ENCODE measurements around the gene STRADB.
"Not testable (repeated sequence)": the region's sequence is repeated elsewhere in the genome, so short reads cannot be mapped to it uniquely, and the experiment has no call there.

Gene STRADB, protein sequence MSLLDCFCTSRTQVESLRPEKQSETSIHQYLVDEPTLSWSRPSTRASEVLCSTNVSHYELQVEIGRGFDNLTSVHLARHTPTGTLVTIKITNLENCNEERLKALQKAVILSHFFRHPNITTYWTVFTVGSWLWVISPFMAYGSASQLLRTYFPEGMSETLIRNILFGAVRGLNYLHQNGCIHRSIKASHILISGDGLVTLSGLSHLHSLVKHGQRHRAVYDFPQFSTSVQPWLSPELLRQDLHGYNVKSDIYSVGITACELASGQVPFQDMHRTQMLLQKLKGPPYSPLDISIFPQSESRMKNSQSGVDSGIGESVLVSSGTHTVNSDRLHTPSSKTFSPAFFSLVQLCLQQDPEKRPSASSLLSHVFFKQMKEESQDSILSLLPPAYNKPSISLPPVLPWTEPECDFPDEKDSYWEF

DNA sequence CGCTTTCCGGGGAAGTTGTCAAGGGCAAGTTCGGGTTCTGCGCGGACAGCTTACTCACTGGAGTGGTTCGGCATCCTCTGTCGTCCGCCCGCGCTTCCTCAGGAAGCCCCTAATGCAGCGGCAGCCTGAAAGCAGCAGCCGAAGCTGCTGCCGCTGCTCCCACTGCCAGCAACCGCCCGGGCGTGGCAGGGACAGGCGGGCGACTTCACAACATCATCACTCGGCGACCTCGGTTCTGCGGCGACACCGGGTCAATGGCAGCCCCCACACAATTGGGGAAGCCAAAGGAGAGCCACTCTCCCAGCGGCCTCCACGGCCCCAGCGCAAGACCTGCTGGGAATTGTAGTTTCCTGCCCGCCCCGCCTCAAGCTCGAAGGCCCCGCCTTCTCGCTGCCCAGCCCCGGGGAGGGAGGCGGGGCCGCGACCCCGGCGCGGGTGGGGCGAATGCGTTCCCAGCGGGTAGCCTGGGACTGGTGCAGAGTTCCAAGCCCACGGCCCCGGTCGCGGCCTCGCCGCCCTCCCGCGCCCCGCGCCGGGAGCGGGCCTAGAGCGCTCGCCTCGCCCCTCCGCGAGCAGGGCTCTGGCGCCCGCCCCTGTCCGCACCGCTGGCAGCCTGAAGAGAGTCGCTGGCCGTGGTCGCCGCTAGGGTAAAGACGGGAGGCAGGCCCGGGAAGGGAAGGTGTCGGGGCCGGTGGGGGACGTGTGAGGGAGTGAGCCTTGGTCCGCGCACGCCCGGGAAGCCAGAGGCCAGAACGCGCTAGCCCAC, at the start of gene STRADB, which contains the start of gene TRAK2:
Gene STRADB (plus strand): TSS at position 449 of the 766 bp plus-strand sequence. CDS start 3,101 bp downstream, outside the sequence.
Gene TRAK2 (minus strand): TSS at position 167 of the 766 bp plus-strand sequence. CDS start 30,951 bp downstream, outside the sequence.
- DNase-seq (ENCODE audit: low read depth in 3 of 3) = peak; percentile 92 to 95 (median 93)

DNA sequence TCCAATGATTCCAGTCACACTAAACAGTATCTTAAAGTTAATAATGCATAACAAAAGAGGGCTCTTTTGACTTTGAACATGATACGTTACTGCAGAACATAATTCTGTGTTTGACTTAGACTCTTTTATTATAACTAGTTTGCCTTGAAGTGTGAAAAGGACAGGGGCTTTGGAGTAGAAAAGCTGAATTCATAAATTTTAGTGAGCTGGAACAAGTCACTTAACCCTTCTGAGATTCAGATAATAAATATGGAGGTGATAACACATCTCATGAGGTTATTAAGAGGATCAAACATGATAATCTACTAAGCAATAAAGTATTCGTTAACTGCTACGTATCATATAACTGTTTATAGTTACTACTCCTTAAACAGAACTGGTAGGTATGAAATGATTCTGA, 49.7 kb upstream of the STRADB start:
- no peak for DNase-seq (ENCODE audit: low read depth in 3 of 3)

DNA sequence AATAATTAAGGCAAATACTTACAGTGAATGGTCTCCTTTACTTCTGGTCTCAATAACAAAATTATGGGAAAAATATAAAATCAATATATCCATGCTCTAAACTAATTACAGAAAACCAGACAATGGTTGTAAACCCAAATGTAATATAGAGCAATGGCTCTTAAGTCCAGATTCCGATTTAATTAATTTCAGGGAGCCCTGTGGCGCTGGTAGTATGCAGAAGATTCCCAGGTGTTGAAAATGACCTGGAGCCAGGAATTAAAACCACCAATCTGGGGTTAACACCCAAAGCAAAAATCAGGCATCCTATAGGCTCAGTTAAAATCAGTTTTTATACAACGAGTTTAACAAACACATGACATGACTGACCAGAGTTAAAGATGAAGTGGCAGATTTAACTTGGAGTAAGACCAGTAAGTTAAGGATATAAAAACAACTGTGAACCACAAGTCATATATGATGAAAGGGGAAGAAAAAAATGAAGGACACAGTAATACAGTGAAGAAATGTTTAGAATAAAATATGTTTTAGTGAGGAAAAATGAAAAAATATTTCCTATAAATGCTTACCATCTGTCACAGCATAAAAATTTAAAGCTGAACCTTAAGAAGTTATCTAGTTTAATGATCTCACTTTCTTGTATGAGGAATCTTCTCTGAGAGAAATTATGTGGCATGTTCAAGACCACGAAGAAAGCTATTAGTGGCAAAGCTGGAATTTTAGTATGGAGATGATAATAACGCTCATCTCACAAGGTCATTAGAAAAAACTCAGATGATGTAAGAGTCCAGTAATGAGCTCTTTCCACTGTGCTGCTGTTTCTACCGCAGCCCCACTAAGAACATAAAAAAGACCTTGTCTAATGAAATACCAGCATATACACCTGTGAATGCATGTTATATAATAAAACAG, 48.6 kb upstream of the STRADB start:
- no peak for DNase-seq (ENCODE audit: low read depth in 3 of 3)

DNA sequence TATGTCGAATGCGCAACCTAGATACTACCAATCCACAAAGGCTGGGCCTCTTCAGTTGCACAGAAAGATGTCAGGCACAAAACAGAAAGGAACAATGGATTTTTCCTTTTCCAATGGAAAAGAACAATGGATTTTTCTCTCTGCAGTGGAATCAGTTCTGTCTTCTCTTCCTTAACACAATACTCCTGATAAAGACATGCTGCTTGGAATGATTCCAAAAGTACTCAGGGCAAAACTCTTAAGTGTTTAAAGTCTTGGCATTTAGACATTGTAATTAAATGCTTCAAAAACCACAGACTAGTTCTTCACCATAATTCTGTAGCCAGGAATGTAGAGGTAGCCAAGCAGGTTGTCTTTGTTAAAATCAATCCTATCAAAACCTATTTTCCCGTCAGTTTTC, 47.7 kb upstream of the STRADB start:
- DNase-seq (ENCODE audit: low read depth in 3 of 3) = no peak

DNA sequence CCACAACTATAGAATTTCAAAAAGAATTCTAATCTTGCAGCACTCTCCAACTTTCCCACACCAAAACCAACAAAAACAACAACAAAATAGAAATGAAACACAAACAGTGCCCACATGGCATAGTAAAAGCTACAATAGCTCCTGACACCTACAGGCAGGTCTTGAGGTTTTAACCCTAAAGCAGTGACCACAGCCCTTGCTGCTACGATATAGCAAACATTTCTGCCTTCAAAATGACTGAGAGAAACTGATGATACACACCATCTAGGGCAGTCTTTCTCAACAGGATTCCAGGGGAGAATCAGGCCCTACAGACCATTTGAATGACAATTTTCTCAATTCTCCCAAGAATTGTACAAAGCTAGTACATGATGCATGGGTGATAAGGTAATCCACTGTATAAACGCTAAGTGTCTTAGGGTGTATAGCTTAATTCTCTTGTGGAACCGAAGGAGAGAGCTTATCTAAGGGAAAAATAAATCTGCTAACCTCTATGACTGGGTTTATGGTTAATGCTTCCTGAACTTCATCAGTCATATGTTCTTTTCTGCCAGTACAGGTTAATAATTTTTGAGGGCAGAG, 46.8 kb upstream of the STRADB start:
- DNase-seq (ENCODE audit: low read depth in 3 of 3) = no peak

DNA sequence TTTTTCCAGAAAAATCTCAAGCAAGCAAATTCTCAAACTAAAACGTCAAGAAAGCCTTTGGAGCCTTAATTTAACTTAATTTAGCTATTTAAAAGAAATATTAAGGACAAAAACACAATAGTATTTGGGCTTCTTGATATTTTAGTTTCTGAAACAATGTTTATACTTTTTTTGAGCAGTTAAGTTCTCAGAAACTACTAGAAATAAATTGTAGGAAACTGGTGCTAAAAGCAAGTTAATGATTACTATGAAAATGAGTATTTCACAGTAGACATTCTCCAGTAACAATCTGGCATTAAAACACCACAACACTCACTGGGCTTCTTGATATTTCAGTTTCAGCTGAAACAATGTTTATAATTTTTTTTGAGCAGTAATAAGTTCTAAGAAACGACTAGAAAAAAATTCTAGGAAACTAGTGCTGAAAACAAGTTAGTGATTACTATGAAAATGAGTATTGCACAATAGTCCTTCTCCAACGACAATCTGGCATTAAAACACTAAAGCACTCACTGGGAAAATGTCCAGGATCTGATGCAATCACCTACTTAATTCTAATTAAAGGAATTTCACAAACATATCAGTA, 45.4 kb upstream of the STRADB start:
- no peak for DNase-seq (ENCODE audit: low read depth in 3 of 3)

DNA sequence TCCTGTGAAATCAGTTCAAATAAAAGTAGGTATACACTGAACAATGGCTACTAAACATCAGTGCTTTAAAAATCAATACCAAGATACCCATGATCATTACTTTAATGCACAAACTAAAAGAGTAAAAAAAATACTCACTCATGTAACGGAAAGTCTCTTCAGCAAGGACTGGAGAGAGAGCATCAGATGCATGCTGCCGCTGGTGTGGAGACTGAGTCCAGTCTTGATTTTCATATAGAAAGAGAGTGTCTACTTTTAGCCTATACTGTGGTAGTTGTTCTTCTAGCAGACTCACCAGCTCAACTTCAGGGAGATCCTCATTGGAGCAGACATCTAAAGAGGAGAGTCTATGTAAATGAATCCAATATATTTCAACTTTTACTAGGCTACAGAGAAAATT, 44.3 kb upstream of the STRADB start:
- DNase-seq (ENCODE audit: low read depth in 3 of 3) = no peak

DNA sequence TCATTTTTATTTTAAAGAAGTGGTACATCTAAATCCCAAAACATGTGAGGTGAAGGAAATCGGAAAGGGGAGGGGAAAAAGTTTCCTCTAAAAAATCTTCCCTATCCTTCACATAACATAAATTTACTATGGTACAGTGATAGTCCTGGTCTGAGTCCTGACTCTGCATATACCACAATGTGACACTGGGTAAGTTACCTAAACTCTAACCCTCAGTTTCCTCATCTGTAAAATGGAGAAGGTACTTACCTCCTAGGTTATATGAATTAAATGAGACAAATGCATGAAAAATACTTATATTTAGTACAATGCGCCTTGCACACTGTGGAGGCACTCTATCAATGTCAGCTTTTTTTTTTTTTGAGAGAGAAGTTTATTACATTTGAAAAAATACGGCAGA, 42.6 kb upstream of the STRADB start:
- DNase-seq (ENCODE audit: low read depth in 3 of 3) = no peak

DNA sequence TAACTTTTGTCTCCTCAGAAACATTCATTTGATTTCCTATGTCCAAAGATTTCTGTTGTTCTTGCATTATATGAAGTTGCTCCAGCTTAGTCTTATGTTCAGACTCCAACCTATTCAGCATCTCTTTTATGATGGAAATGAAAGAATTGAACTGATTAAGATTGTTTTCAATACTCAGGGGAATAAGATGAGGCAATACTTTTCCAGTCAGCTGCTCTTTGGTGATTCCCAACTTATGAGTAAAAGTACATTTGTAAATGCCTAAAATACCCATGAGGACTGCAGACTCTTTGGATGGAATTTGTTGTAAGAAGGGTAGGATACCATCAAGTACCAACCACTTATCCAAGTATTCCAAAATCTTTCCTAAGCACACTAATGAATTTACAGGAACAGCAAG, 40.1 kb upstream of the STRADB start:
- DNase-seq (ENCODE audit: low read depth in 3 of 3) = no peak

DNA sequence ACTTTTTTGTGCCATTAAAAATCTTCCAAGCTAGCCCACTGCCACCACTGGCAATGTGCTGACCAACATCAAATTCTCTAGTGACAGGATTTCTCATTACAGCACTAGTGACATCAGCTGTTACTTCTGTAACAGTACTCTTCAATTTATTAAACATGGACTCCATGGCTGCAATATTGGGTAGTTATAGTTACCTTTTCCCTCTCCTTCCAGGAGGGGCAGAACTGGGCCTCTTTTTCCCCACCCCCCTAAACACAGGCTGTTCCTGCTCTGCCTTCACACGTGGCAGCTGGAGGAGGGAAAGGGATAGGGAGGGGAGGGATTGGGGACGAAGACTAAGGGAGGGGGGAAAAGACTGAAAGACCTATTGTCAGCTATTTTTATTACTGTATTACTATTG, 38.4 kb upstream of the STRADB start:
- DNase-seq (ENCODE audit: low read depth in 3 of 3) = no peak

DNA sequence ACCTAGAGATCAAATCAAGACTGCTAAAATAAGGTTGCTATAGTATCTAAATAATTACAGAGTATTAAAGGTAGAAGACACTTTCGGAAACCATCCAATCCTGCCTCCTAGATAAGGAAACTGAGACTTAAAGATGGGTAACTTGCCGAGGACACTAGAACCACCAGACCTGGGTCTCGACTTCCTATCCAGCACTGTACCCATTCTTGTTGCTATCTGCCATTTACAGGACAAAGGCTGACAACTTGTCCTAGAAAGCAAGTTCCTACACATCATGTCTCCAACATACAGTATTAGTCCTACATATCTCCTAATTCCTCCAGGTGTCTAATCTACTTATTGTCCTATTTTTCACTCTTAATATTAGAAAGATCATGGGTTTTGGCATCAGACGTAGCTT, 38.0 kb upstream of the STRADB start:
- no peak for DNase-seq (ENCODE audit: low read depth in 3 of 3)

DNA sequence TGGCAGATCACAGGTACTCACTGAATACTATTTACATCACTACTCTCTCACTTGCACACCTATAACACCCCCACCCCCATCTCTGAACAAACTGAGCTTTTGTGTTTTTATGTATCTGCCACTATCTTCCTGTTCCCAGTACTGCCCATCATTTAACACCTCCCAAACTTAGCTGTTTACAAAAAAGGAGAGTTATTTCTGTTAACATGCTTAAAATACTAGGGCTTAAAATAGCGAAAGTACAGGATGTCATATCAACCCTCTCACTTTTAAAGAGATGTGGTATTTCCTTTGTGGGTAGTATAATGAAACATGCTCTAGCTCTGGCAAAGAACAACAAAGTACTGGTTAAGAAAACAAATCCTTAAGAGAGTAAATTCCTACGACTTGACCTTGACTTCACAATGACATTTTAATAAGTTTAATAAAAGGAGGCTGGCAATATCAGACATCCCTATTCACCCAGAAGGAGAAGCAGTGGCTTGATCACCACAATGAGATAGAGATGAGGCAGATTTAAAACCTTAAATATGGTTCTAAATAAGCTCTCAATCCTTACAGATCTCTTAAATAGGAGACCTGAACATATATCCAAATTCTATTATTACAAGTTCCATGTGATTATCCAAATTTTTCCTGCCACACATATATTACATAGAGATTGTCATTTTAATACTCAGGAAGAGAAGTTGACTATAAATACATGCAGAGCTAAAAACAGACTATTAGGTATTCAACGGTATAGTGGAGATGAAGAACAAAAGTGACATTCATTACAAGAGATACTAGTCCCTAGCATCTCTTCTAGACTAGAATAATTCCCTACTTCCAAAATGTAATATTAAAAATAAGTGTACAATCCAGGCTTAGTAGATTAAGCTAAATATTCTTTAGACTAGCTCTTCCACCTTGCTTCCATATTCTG, 37.2 kb upstream of the STRADB start:
- DNase-seq (ENCODE audit: low read depth in 3 of 3) = no peak

DNA sequence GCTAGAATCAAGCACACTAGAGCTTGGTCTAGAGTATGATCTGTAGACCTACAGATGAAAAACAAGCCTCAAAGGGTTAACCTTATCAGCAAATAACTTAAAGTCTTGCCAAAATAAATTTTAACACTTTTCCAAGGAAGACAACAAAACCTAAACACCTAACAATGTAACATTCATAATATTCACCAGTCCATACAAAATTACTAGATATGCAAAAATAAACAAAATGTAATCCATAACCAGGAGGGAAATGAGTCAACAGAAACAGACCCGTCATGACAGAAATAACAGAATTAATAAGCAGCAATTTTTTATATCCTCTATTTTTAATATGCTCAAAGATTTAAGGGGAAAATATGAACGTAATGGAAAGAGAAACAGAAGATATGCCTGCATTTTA, 36.4 kb upstream of the STRADB start:
- no peak for DNase-seq (ENCODE audit: low read depth in 3 of 3)

DNA sequence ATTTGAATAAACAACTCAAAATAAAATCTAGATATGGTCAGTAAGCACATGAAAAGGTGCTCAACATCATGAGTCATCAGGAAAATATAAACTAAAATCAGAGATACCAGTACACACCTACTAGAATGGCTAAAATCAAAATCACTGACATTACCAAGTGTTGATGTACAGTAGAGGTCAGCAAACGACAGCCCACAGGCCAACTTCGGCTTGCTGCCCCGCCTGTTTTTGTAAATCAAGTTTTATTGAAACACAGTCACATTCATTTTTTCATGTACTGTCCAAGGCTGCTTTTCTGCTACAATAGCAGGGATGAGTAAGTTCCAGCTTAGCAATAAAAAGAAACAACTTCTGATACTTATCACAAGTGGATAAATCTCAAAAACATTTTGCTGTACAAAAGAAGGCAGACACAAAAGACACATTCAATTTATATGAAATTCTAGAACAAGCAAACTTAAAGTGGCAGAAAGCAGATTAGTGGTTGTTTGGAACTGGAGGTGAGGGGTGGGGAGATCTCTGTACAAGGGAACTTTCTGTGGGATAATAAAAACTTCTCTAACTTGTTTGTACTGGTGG, 32.4 kb upstream of the STRADB start:
- DNase-seq (ENCODE audit: low read depth in 3 of 3) = no peak

DNA sequence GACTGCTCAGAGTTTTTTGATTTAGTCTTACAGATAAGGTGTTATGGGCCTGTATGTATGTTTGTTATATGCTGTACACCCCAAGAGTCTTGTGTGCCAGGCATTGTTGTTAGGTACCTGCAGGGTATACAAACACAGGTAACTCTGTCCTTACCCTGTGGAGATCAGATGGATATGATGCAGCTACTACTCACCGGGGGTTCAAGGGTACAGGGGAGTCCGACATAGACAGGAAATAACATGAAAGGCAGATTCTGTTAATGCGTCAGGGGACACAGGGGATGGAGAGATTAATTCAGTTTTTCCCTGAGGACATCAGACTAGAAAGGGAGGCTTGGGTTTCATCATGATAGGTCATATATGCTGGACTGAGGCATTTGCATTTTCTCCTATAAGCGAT, 31.6 kb upstream of the STRADB start:
- no peak for DNase-seq (ENCODE audit: low read depth in 3 of 3)

DNA sequence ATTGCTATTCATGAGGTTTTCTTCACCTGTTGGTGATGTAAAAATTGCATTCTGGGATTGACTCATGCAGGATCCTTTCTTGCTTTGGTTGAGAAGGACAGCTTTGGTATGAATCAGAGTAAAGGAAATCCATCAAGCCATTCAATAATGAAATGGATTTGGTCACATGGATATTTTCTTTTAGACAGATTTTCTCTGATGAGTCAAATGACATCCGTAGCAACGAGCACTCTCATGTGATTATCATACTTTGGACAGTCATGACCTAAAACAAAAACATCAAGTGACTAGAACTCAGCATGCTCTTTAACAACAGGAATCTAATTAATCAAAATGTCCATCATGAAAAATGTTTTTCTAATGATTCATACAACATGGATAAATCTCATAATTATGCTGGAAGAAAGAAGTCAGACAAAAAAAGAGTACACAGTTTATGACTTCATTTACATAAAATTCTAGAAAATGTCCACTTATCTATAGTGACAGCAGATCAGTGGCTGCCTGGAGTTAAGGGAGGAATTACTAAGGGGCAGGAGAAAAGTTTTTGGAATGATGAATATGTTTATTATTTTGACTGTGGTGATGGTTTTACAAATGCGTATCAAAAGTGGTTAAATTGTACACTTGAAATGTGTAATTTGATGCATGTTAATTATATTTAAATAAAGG, 31.0 kb upstream of the STRADB start:
- no peak for DNase-seq (ENCODE audit: low read depth in 3 of 3)

DNA sequence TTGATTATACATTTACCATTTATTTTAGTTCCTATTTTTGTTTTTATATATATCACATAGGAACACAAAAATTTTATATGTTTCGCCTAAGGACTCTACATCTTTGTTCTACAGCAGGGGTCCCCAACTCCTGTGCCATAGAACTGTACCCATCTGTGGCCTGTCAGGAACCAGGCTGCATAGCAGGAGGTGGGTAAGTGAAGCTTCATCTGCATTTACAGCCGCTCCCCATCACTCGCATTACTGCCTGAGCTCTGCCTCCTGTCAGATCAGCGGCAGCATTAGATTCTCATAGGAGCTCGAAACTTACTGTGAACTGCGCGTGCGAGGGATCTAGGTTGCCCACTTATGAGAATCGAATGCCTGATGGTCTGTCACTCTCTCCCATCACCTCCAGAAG, 25.6 kb upstream of the STRADB start:
- no peak for DNase-seq (ENCODE audit: low read depth in 3 of 3)

DNA sequence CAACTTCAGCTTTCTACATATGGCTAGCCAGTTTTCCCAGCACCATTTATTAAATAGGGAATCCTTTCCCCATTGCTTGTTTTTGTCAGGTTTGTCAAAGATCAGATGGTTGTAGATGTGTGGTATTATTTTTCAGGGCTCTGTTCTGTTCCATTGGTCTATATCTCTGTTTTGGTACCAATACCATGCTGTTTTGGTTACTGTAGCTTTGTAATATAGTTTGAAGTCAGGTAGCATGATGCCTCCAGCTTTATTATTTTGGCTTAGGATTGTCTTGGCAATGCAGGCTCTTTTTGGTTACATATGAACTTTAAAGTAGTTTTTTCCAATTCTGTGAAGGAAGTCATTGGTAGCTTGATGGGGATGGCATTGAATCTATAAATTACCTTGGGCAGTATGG, 23.2 kb upstream of the STRADB start:
- DNase-seq (ENCODE audit: low read depth in 3 of 3) = not testable (repeated sequence)

DNA sequence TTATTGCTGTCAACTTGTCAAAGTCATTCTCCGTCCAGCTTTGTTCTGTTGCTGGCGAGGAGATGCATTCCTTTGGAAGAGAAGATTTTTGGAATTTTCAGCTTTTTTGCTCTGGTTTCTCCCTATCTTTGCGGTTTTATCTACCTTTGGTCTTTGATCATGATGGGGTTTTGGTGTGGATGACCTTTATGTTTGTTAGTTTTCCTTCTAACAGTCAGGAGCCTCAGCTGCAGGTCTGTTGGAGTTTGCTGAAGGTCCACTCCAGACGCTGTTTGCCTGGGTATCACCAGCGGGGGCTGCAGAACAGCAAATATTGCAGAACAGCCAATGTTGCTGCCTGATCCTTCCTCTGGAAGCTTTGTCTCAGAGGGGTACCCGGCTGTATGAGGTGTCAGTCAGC, 21.7 kb upstream of the STRADB start:
- not testable (repeated sequence) for DNase-seq (ENCODE audit: low read depth in 3 of 3)
